ENCODE measurements around the gene CLIC5. TPM values are rescaled to one million over a fixed set of nuclear protein-coding genes. Genes with fewer than 3 reads are reported as not detected.

The CLIC5 gene
- total RNA-seq (2022; extraction: Qiagen RNA extraction), result 0.04 TPM in 1 of 5 replicates, not detected in the others

DNA sequence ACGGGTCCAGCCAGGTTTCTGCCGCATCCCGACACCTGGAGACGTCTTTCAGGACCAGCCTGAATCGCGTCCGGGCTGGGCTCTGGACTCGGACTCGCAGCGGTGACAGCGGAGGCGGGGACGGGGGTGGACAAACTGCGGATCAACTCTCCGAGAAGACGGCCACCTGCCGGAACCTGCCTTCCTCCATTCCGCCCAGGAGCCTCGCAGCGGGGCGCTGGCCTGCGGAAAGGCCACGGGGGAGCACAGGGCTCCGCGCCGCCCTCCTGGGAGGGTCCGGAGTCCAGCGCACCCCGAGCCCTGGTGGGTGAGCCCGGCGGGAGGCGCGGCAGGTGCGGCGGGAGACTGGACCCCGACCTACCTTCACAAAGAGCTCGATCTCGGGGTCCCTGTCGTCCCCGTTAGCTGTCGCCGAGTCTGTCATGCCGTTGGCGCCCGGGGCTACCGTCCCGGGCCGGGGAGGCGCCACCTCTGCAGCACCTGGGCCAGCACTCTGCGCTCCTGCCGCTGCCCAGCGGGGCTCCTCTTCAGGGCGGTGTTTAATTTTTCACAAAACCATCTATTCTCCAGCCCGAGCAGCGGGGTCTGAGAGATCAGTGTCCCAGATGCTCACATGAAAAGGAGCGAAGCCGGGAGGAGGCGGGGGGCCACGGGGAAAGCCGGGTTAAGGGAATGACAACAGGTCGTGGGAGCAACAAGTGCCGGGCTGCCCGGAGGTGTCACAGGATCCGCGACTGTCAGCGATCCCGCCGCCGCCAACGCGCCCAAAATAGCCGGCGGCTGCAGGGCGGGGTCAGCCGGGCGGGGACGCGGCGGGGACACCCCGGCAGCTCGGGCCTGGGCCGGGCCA is at the start of gene CLIC5:
Gene CLIC5 (minus strand): TSS at position 742 of the 850 bp plus-strand sequence. CDS start 318 bp downstream, at position 424.

Other genes with a start within 250 kb of the CLIC5 start
- 0.23 to 0.48 TPM (median 0.25 TPM) in 5 replicates for gene ENPP4, start 114.1 kb upstream of the CLIC5 start, total RNA-seq (2022; extraction: Qiagen RNA extraction)
- gene ENPP5, start 155.1 kb upstream of the CLIC5 start, total RNA-seq (2022; extraction: Qiagen RNA extraction), result not detected in 5 replicates